HEK293 (cell line): ENCODE data around the gene CRACDL.

Experiments used
- CTCF ChIA-PET: fragments of 350-600 bp; formaldehyde crosslinking; extraction: SDS; loops from one replicate; lab custom pipeline; 2021; ENCODE audit warnings: antibody characterized with exemption; lab: Yijun Ruan, JAX
- POLR2A ChIA-PET: fragments of 300-600 bp; formaldehyde crosslinking; extraction: SDS; loops from one replicate; lab custom pipeline; 2020; ENCODE audit warnings: antibody characterized with exemption, inconsistent platforms; lab: Yijun Ruan, JAX
- H3K27ac ChIP-seq: fragments of 200-500 bp; sonication (Bioruptor generic); 2 replicates; pipeline ENCODE4 v1.5.1; 2014; ENCODE audit warnings: low read depth, low read length, control low read depth, inconsistent platforms; ENCODE audit errors: extremely low read depth
- H3K36me3 ChIP-seq, 2 experiments: fragments of 200-500 bp in 1 of 2; sonication (Bioruptor generic) in 1 of 2; 1 replicate in 1 of 2; 2 replicates in 1 of 2; pipeline ENCODE4 v1.5.1; 2014 to 2017; ENCODE audit warnings: inconsistent platforms in 2 of 2, low read length in 2 of 2; ENCODE audit not compliant: control insufficient read depth in 2 of 2, insufficient read depth in 1 of 2
- H3K4me1 ChIP-seq: fragments of 200-500 bp; sonication (Bioruptor generic); 2 replicates; pipeline ENCODE4 v1.5.1; 2014; ENCODE audit warnings: mild to moderate bottlenecking, low read length, inconsistent platforms; ENCODE audit not compliant: control insufficient read depth, insufficient read depth
- H3K4me3 ChIP-seq: 2 replicates; pipeline ENCODE4 v1.5.1; 2011; ENCODE audit warnings: low read depth, mild to moderate bottlenecking, control low read depth, low read length, moderate library complexity
- H3K9me3 ChIP-seq: fragments of 200-500 bp; sonication (Bioruptor generic); 2 replicates; pipeline ENCODE4 v1.5.1; 2014; ENCODE audit warnings: low read depth, low read length, inconsistent platforms; ENCODE audit not compliant: control insufficient read depth, insufficient read depth
- PRDM1 ChIP-seq: fragments of 450-650 bp; formaldehyde crosslinking; IDR thresholded peaks from 2 replicates; pipeline ENCODE4; 2016; ENCODE audit warnings: missing biosample characterization, missing genetic modification characterization
- PRDM6 ChIP-seq: fragments of 450-650 bp; formaldehyde crosslinking; IDR thresholded peaks from 2 replicates; pipeline ENCODE4 v1.5.1; 2017; ENCODE audit warnings: missing biosample characterization, missing genetic modification characterization
- ZNF18 ChIP-seq: fragments of 450-650 bp; formaldehyde crosslinking; IDR thresholded peaks from 2 replicates; pipeline ENCODE4 v1.5.1; 2016; ENCODE audit warnings: missing biosample characterization, missing genetic modification characterization
- ZNF214 ChIP-seq: fragments of 450-650 bp; formaldehyde crosslinking; IDR thresholded peaks from 2 replicates; pipeline ENCODE4 v1.5.1; 2017; ENCODE audit warnings: missing biosample characterization, mild to moderate bottlenecking, missing genetic modification characterization, borderline replicate concordance
- ZNF221 ChIP-seq: fragments of 450-650 bp; formaldehyde crosslinking; IDR thresholded peaks from 2 replicates; pipeline ENCODE4 v1.5.1; 2017; ENCODE audit warnings: missing biosample characterization, missing genetic modification characterization, borderline replicate concordance
- ZNF335 ChIP-seq: fragments of 450-650 bp; formaldehyde crosslinking; conservative IDR thresholded peaks from 2 replicates; pipeline ENCODE4 v1.5.1; 2016; ENCODE audit warnings: missing biosample characterization, missing genetic modification characterization
- ZNF341 ChIP-seq: fragments of 450-650 bp; formaldehyde crosslinking; IDR thresholded peaks from 2 replicates; pipeline ENCODE4; 2016; ENCODE audit warnings: low read depth, missing biosample characterization, missing genetic modification characterization
- ZNF391 ChIP-seq: fragments of 450-650 bp; formaldehyde crosslinking; IDR thresholded peaks from 2 replicates; pipeline ENCODE4 v1.5.1; 2016; ENCODE audit warnings: low read depth, missing biosample characterization, missing genetic modification characterization, borderline replicate concordance
- ZNF473 ChIP-seq: fragments of 450-650 bp; formaldehyde crosslinking; IDR thresholded peaks from 2 replicates; pipeline ENCODE4 v1.5.1; 2017; ENCODE audit warnings: missing biosample characterization, missing genetic modification characterization
- ZNF510 ChIP-seq: fragments of 450-650 bp; formaldehyde crosslinking; IDR thresholded peaks from 2 replicates; pipeline ENCODE4 v1.5.1; 2018; ENCODE audit warnings: mild to moderate bottlenecking, missing genetic modification characterization, missing biosample characterization; ENCODE audit not compliant: insufficient replicate concordance
- ZNF624 ChIP-seq: fragments of 450-650 bp; formaldehyde crosslinking; IDR thresholded peaks from 2 replicates; pipeline ENCODE4 v1.5.1; 2017; ENCODE audit warnings: missing biosample characterization, missing genetic modification characterization
- ZNF785 ChIP-seq: fragments of 450-650 bp; formaldehyde crosslinking; IDR thresholded peaks from 2 replicates; pipeline ENCODE4 v1.5.1; 2016; ENCODE audit warnings: missing biosample characterization, missing genetic modification characterization
- ZSCAN5A ChIP-seq: fragments of 450-650 bp; formaldehyde crosslinking; IDR thresholded peaks from 2 replicates; pipeline ENCODE4 v1.5.1; 2016; ENCODE audit warnings: missing biosample characterization, missing genetic modification characterization
- ZXDB ChIP-seq: fragments of 450-650 bp; formaldehyde crosslinking; IDR thresholded peaks from 2 replicates; pipeline ENCODE4 v1.5.1; 2016; ENCODE audit warnings: missing biosample characterization, missing genetic modification characterization
- TF ChIP-seq, protein P1 (sequence below): fragments of 450-650 bp; formaldehyde crosslinking; IDR thresholded peaks from 2 replicates; pipeline ENCODE4 v1.5.1; 2016; ENCODE audit warnings: missing biosample characterization, missing genetic modification characterization
- TF ChIP-seq, protein P2 (sequence below): fragments of 450-650 bp; formaldehyde crosslinking; IDR thresholded peaks from 2 replicates; pipeline ENCODE4 v1.5.1; 2016; ENCODE audit warnings: missing biosample characterization, missing genetic modification characterization

CRACDL gene

GRCh38 chr2:98935111-98935770, 784 bp downstream of the CRACDL start:
- peak overlapping the region; percentile 36 for H3K4me3 ChIP-seq
- no peak overlapping the region; the same call in 1 of the 2 replicates for H3K27ac ChIP-seq
- no peaks in the 10 kb centered on the region; the same call in 1 of the 2 replicates for H3K4me1 ChIP-seq
- POLR2A ChIA-PET: interaction anchor here (1.6 kb wide), 1 partner anchor 206 kb away, joined by 6 read pairs; the partner anchor contains the start of gene C2orf15
- CTCF ChIA-PET: interaction anchor here (0.7 to 1.7 kb wide), 2 partner anchors 12 to 191 kb away, joined by 3 to 5 read pairs; no protein-coding TSS in a partner anchor
- H3K9me3 ChIP-seq: no peaks in the 10 kb centered on the region
- peak; percentile 32; the same call in 1 of the 2 replicates for TF ChIP-seq PRDM1 (tag by site-specific recombination)
- no peak for TF ChIP-seq ZXDB (tag by site-specific recombination)
- TF ChIP-seq ZNF335 (tag by site-specific recombination): peak; percentile 54
- TF ChIP-seq ZNF510 (tag by site-specific recombination): no peak
- H3K36me3 ChIP-seq: no peaks in the 10 kb centered on the region

GRCh38 chr2:98932778-98933343, 3.2 kb downstream of the CRACDL start:
- Histone ChIP-seq H3K4me3 (no peak overlapping the region), H3K9me3 (no peaks in the 10 kb centered on the region), H3K36me3 (no peaks in the 10 kb centered on the region), H3K4me1 (no peaks in the 10 kb centered on the region; the same call in 1 of the 2 replicates), H3K27ac (no peak overlapping the region)
- TF ChIP-seq, protein P1, sequence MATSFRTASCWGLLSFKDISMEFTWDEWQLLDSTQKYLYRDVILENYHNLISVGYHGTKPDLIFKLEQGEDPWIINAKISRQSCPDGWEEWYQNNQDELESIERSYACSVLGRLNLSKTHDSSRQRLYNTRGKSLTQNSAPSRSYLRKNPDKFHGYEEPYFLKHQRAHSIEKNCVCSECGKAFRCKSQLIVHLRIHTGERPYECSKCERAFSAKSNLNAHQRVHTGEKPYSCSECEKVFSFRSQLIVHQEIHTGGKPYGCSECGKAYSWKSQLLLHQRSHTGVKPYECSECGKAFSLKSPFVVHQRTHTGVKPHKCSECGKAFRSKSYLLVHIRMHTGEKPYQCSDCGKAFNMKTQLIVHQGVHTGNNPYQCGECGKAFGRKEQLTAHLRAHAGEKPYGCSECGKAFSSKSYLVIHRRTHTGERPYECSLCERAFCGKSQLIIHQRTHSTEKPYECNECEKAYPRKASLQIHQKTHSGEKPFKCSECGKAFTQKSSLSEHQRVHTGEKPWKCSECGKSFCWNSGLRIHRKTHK: no peak
- TF ChIP-seq ZNF624 (tag by site-specific recombination): no peak
- TF ChIP-seq ZNF473 (tag by site-specific recombination): no peak
- TF ChIP-seq ZNF341: no peak
- TF ChIP-seq ZNF785 (tag by site-specific recombination): no peak
- no peak for TF ChIP-seq ZNF391 (tag by site-specific recombination)
- no peak for TF ChIP-seq ZNF18 (tag by site-specific recombination)
- TF ChIP-seq ZNF221 (tag by site-specific recombination): no peak
- no peak for TF ChIP-seq ZSCAN5A (tag by site-specific recombination)
- TF ChIP-seq ZNF214: no peak
- CTCF ChIA-PET: interaction anchor here (0.7 to 1.1 kb wide), 3 partner anchors 102 to 283 kb away, joined by 3 read pairs; no protein-coding TSS in a partner anchor
- POLR2A ChIA-PET: no interaction called here

DNA sequence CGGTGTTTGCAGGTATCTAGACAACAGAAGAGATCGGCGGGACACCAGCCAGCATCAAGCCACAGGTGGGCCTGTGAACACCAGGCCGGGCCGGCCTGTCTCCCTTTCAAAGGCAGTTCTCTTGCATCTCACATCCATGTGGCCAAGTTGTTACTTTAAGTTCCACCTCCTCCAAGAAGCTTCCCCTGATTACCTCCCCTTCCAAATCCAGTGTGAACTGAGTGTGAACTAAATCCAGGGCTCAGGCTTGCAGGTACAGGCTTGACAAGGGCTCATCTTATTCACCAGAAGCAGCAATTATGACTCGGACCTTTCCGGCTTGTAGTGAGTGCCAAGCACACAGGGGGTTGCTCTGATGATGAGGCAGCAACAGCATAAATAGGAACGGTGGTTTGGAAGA, 3.9 kb downstream of the CRACDL start:
- POLR2A ChIA-PET: no interaction called here
- no peak overlapping the region for H3K27ac ChIP-seq
- H3K4me1 ChIP-seq: no peaks in the 10 kb centered on the region; the same call in 1 of the 2 replicates
- H3K9me3 ChIP-seq: no peaks in the 10 kb centered on the region
- TF ChIP-seq, protein P2, sequence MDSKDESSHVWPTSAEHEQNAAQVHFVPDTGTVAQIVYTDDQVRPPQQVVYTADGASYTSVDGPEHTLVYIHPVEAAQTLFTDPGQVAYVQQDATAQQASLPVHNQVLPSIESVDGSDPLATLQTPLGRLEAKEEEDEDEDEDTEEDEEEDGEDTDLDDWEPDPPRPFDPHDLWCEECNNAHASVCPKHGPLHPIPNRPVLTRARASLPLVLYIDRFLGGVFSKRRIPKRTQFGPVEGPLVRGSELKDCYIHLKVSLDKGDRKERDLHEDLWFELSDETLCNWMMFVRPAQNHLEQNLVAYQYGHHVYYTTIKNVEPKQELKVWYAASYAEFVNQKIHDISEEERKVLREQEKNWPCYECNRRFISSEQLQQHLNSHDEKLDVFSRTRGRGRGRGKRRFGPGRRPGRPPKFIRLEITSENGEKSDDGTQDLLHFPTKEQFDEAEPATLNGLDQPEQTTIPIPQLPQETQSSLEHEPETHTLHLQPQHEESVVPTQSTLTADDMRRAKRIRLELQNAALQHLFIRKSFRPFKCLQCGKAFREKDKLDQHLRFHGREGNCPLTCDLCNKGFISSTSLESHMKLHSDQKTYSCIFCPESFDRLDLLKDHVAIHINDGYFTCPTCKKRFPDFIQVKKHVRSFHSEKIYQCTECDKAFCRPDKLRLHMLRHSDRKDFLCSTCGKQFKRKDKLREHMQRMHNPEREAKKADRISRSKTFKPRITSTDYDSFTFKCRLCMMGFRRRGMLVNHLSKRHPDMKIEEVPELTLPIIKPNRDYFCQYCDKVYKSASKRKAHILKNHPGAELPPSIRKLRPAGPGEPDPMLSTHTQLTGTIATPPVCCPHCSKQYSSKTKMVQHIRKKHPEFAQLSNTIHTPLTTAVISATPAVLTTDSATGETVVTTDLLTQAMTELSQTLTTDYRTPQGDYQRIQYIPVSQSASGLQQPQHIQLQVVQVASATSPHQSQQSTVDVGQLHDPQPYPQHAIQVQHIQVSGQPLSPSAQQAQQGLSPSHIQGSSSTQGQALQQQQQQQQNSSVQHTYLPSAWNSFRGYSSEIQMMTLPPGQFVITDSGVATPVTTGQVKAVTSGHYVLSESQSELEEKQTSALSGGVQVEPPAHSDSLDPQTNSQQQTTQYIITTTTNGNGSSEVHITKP (tag by site-specific recombination): no peak
- peak; percentile 78 for TF ChIP-seq ZNF18 (tag by site-specific recombination)
- TF ChIP-seq PRDM6: no peak
- H3K4me3 ChIP-seq: no peak overlapping the region
- H3K36me3 ChIP-seq: no peaks in the 10 kb centered on the region
- CTCF ChIA-PET: no interaction called here
